ENCODE data around the gene NHLRC4. TPM values are rescaled to one million over a fixed set of nuclear protein-coding genes. Genes with fewer than 3 reads are reported as not detected.
"Not testable (repeated sequence)": the region's sequence is repeated elsewhere in the genome, so short reads cannot be mapped to it uniquely, and the experiment has no call there.

Gene NHLRC4
- total and polyA plus RNA-seq, 2 donors (not counting 1 experiment from before 2014, with no cell fraction given), result 2.2 to 4.2 TPM

DNA sequence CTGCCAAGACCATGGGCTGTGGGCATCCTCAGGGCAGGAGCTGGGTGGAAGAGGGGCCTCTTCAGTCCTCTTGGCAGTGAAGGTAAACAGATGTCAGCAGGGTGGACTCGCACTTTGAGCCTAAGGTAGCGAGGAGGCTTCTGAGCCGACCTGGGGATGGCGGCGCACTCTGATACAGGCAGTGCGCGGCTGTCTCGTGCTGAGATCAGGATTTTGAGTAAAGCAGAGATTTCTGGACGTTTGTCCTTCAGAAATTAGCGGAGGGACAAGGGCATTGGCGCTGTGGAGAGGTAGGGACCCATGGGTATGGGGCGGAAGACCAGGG is 29.9 kb downstream of the NHLRC4 start:
- H3K27ac ChIP-seq (ENCODE audit: low read length in 2 of 2), result no peak overlapping the region
- no peak overlapping the region for H3K9ac ChIP-seq (ENCODE audit: low read length)
- no peak overlapping the region for H3K4me3 Mint-ChIP-seq
- peaks cover 43% of the 10 kb centered on the region for H4K20me1 ChIP-seq (ENCODE audit: control insufficient read depth, insufficient read depth, low read length, poor library complexity, severe bottlenecking)
- H3K9me3 Mint-ChIP-seq (ENCODE audit: insufficient read depth), result no peaks in the 10 kb centered on the region
- no peaks in the 10 kb centered on the region for H3K27me3 Mint-ChIP-seq
- H2AFZ ChIP-seq (ENCODE audit: insufficient read depth, low read depth, low read length, poor library complexity, severe bottlenecking), result no peak overlapping the region
- H3K79me2 ChIP-seq (ENCODE audit: control insufficient read depth, insufficient read depth, low read length), result peaks cover 69% of the 10 kb centered on the region
- H3K27me3 ChIP-seq (replicated peaks in 1 of 4; ENCODE audit: control extremely low read depth in 1 of 4, control insufficient read depth in 3 of 4, insufficient read depth in 4 of 4, low read length in 3 of 4), result no peaks in the 10 kb centered on the region
- peaks cover 0 to 13% of the 10 kb centered on the region in 2 experiments for H3K36me3 ChIP-seq (replicated peaks in 1 of 2; ENCODE audit: control extremely low read depth in 1 of 2, control insufficient read depth in 1 of 2, extremely low read depth in 1 of 2, insufficient read depth in 2 of 2, low read length in 1 of 2)
- ATAC-seq (ENCODE audit: low read depth) (no peak), DNase-seq (no peak)
- ChIA-PET CTCF (interaction anchor here (0.7 kb wide), 1 partner anchor 10 kb away, joined by 3 read pairs; no protein-coding TSS in a partner anchor), POLR2A (no interaction called here)
- H3K4me2 ChIP-seq (replicated peaks; ENCODE audit: low read depth, low read length, poor library complexity, severe bottlenecking), result no peak overlapping the region
- H3K4me3 ChIP-seq (ENCODE audit: control extremely low read depth in 1 of 5, extremely low read depth in 1 of 5, insufficient read depth in 1 of 5, low read depth in 2 of 5, low read length in 4 of 5), result no peak overlapping the region
- TF ChIP-seq EZH2 (IDR thresholded peaks at IDR 0.05; ENCODE audit: borderline replicate concordance, insufficient read depth, low read depth, low read length, poor library complexity, severe bottlenecking), result no peak
- TF ChIP-seq, protein P1, sequence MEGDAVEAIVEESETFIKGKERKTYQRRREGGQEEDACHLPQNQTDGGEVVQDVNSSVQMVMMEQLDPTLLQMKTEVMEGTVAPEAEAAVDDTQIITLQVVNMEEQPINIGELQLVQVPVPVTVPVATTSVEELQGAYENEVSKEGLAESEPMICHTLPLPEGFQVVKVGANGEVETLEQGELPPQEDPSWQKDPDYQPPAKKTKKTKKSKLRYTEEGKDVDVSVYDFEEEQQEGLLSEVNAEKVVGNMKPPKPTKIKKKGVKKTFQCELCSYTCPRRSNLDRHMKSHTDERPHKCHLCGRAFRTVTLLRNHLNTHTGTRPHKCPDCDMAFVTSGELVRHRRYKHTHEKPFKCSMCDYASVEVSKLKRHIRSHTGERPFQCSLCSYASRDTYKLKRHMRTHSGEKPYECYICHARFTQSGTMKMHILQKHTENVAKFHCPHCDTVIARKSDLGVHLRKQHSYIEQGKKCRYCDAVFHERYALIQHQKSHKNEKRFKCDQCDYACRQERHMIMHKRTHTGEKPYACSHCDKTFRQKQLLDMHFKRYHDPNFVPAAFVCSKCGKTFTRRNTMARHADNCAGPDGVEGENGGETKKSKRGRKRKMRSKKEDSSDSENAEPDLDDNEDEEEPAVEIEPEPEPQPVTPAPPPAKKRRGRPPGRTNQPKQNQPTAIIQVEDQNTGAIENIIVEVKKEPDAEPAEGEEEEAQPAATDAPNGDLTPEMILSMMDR (IDR thresholded peaks at IDR 0.05), result no peak
- peaks cover 0 to 5% of the 10 kb centered on the region in 2 donors for H3K4me1 ChIP-seq (ENCODE audit: control insufficient read depth in 2 of 2, insufficient read depth in 2 of 2, low read length in 2 of 2)
- no peak overlapping the region for H3K27ac Mint-ChIP-seq
- intact Hi-C loops (cut with micrococcal nuclease), result no loop called here
- H3K9me3 ChIP-seq (ENCODE audit: control extremely low read depth in 1 of 3, control insufficient read depth in 2 of 3, insufficient read depth in 1 of 3, low read length in 2 of 3), result peaks cover 0 to 7% (median 0%) of the 10 kb centered on the region in 3 donors
- peaks cover 25% of the 10 kb centered on the region for H3K4me1 Mint-ChIP-seq
- WGBS (ENCODE audit: insufficient coverage), result 99% methylated on average over 12 of the region's 12 CpGs

DNA sequence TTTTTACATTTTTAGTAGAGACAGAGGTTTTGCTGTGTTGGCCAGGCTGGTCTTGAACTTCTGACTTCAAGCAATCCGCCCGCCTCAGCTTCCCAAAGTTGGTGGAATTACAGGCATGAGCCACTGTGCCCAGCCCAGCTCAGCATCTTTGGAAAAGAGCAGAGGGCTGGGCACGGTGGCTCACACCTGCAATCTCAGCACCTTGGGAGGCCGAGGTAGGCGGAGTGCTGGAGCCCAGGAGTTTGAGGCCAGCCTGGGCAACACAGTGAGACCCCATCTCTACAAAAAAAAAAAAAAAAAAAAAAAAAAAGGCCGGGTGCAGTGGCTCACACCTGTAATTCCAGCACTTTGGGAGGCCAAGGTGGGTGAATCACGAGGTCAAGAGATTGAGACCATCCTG is 30.9 kb downstream of the NHLRC4 start:
- intact Hi-C loops (cut with micrococcal nuclease); H3K27ac ChIP-seq (ENCODE audit: low read length in 2 of 2); DNase-seq; H3K9me3 ChIP-seq (ENCODE audit: control extremely low read depth in 1 of 3, control insufficient read depth in 2 of 3, insufficient read depth in 1 of 3, low read length in 2 of 3); H3K4me2 ChIP-seq (replicated peaks; ENCODE audit: low read depth, low read length, poor library complexity, severe bottlenecking); H3K9ac ChIP-seq (ENCODE audit: low read length); H3K4me1 ChIP-seq (ENCODE audit: control insufficient read depth in 2 of 2, insufficient read depth in 2 of 2, low read length in 2 of 2); H3K27ac Mint-ChIP-seq; CTCF ChIA-PET; H3K4me3 ChIP-seq (ENCODE audit: control extremely low read depth in 1 of 5, extremely low read depth in 1 of 5, insufficient read depth in 1 of 5, low read depth in 2 of 5, low read length in 4 of 5); POLR2A ChIA-PET; H3K4me3 Mint-ChIP-seq; ATAC-seq (ENCODE audit: low read depth); H3K9me3 Mint-ChIP-seq (ENCODE audit: insufficient read depth); H3K27me3 ChIP-seq (replicated peaks in 1 of 4; ENCODE audit: control extremely low read depth in 1 of 4, control insufficient read depth in 3 of 4, insufficient read depth in 4 of 4, low read length in 3 of 4); H3K27me3 Mint-ChIP-seq; H2AFZ ChIP-seq (ENCODE audit: insufficient read depth, low read depth, low read length, poor library complexity, severe bottlenecking): not testable (repeated sequence)
- H4K20me1 ChIP-seq (ENCODE audit: control insufficient read depth, insufficient read depth, low read length, poor library complexity, severe bottlenecking), result peaks cover 38% of the 10 kb centered on the region
- peaks cover 17% of the 10 kb centered on the region for H3K4me1 Mint-ChIP-seq
- peaks cover 68% of the 10 kb centered on the region for H3K79me2 ChIP-seq (ENCODE audit: control insufficient read depth, insufficient read depth, low read length)
- H3K36me3 ChIP-seq (replicated peaks in 1 of 2; ENCODE audit: control extremely low read depth in 1 of 2, control insufficient read depth in 1 of 2, extremely low read depth in 1 of 2, insufficient read depth in 2 of 2, low read length in 1 of 2), result peaks cover 0 to 13% of the 10 kb centered on the region in 2 experiments
- 96% methylated on average over 4 of the region's 7 CpGs for WGBS (ENCODE audit: insufficient coverage)
